ENCODE results near the gene GLCE. TPM values are rescaled to one million over a fixed set of nuclear protein-coding genes. Genes with fewer than 3 reads are reported as not detected.
"Not testable (repeated sequence)": the region's sequence is repeated elsewhere in the genome, so short reads cannot be mapped to it uniquely, and the experiment has no call there.

GLCE gene
- total RNA-seq, 1 donor from 2014 or later, result 2.5 TPM

- intact Hi-C loops (cut with micrococcal nuclease), result no loop called here
Measured at GRCh38 chr15:69158843-69159240, 1.6 kb upstream of the GLCE start.

DNA sequence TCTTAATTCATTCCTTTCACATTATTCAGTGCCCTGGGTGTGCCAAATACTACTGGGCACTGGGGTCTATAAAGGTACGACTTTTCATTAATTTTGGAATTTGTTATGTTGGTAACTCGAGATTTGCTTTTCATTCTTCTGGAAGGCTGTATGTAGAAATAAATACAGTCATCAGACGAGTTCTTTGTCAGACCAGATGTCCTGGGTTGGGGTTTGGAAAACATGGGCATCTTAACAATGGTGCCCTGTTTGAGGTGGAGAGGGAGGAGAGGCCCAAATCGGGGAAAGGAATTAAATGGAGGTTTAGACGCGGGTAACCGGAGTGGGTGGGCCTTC is 662 bp upstream of the GLCE start:
- intact Hi-C loops (cut with micrococcal nuclease), result loop anchor here (5.0 kb wide), 3 partner anchors 283 to 603 kb away; no protein-coding TSS in a partner anchor

GRCh38 chr15:69161079-69161877 is 843 bp downstream of the GLCE start:
- intact Hi-C loops (cut with micrococcal nuclease), result loop anchor here (5.0 kb wide), 3 partner anchors 281 to 601 kb away; no protein-coding TSS in a partner anchor

- intact Hi-C loops (cut with micrococcal nuclease), result loop anchor here (5.0 kb wide), 3 partner anchors 280 to 600 kb away; no protein-coding TSS in a partner anchor
Measured at GRCh38 chr15:69161878-69162213, 1.4 kb downstream of the GLCE start.

GRCh38 chr15:69163141-69163669 is 2.8 kb downstream of the GLCE start:
- intact Hi-C loops (cut with micrococcal nuclease), result loop anchor here (5.0 kb wide), 3 partner anchors 279 to 599 kb away; no protein-coding TSS in a partner anchor

DNA sequence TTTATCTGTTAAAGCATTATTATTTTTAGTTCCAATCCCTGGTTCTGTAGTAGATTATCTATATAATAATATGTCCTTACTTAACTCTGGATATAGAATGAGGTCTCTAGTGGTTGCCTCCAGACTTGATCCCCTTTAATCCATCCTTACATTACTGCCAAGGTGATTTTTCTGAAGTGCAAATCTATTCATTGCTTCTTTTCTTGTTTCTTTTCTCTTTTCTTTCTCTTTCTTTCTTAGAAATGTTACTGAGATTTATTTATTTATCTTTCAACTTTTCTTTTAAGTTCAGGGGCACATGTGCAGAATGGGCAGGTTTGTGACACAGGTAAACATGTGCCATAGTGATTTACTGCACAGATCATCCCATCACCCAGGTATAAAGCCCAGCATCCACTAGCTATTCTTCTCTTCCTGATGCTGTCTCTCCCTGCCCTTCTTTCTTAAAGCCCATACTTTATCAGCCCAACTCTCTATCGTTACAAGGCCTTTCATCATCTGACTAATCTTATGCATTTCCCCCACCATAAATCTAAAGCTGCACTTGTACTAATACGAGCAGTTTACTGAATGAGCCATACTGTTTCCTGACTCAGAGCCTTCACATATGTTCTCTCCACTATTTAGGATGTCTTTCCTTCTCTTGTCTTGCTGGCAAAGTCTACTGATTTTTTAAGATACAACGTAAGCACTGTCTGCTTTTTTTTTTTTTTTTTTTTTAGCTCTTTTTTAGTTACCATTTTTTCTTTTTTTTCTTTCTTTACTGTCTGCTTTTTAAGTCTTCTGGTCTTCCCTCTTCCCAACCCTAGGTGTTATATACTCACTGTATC is 4.6 kb downstream of the GLCE start:
- intact Hi-C loops (cut with micrococcal nuclease), result loop anchor here (5.0 kb wide), 3 partner anchors 277 to 597 kb away; no protein-coding TSS in a partner anchor

DNA sequence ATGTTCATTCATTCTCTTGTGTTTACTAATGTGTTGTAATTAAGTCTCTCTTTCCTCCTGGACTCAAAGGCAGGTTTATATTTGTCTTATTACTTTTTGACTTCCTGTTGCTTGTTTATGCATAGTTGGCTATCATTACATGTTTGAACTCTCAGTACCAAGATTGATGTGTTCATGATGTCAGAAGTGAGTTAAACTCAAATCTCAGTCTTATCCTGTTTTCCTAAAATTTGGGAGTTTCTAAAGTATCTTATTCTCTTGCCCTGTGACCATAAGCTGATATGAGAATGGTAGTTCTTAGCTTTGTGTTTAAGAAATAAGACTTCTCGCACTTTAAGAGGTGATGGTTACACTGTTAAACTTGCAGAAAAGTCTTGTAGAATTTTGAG is 5.2 kb downstream of the GLCE start:
- intact Hi-C loops (cut with micrococcal nuclease), result no loop called here

DNA sequence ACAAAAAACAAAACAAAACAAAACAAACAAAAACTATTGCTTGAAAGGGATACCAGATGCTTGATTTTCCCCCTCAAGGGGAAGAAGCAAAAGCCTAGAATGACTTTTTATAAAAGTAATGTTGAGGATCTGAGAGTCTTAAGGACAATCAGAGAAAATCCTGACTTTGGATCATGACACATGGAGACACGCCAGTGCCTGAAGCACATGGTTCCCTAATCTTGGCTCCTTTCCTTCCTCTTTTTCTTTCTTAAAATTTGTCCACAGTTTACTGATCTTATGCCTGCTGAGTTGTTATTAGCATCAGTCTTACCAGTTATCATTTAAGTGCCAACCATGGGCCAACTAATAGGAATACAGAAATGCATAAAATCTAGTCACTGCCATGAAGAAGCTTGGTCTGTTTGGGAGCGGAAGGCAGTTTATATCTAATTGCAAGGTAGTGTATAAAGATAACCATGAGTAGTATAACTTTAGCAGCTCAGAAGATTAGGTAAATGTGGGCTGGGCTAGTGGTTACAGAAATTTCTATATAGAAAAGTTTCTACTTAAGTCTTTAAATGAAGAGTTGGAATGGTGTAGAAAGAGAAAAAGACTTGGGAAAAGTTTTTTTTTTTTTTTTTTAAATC is 6.9 kb downstream of the GLCE start:
- intact Hi-C loops (cut with micrococcal nuclease), result no loop called here

DNA sequence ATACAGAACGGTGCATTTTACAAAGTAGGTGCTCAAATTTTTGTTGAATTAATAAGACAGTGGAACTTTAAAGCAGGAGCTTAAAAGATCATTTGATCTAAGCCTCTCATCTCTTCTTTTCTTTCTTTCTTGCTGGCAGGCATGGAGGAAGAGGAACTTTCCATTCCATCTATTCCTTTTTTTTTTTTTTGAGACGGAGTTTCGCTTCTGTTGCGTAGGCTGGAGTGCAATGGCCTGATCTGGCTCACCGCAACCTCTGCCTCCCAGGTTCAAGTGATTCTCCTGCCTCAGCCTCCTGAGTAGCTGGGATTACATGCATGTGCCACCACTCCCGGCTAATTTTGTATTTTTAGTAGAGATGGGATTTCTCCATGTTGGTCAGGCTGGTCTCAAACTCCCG is 7.9 kb downstream of the GLCE start:
- intact Hi-C loops (cut with micrococcal nuclease), result not testable (repeated sequence)

DNA sequence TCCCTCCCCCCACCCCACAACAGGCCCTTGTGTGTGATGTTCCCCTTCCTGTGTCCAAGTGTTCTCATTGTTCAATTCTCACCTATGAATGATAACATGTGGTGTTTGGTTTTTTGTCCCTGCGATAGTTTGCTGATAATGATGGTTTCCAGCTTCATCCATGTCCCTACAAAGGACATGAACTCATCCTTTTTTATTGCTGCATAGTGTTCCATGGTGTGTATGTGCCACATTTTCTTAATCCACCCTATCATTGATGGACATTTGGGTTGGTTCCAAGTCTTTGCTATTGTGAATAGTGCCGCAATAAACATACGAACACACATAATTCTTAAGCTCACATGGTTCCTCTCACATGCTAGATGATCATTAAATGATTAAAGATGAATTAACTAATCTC is 9.1 kb downstream of the GLCE start:
- intact Hi-C loops (cut with micrococcal nuclease), result not testable (repeated sequence)

DNA sequence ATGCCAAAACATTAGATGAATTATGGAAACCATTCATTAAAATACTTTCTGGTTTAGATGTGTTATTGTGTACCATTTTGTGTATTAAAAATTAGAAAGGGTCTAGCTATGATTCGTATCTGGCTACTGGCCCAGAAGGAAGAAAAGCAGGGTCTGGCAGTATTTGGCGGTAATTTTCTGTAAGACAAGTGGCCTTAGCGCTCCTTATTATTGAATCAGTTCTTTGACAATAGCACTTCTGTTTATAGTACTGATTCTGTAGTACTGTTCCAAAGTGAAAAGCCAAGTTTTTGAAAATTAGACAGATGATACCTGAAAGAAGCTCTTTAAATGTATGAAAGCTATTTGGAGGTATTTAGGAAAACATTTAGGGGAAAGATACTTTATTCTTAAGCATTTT is 10.2 kb downstream of the GLCE start:
- intact Hi-C loops (cut with micrococcal nuclease), result no loop called here

GRCh38 chr15:69172847-69173246 is 12.4 kb downstream of the GLCE start:
- intact Hi-C loops (cut with micrococcal nuclease), result no loop called here

DNA sequence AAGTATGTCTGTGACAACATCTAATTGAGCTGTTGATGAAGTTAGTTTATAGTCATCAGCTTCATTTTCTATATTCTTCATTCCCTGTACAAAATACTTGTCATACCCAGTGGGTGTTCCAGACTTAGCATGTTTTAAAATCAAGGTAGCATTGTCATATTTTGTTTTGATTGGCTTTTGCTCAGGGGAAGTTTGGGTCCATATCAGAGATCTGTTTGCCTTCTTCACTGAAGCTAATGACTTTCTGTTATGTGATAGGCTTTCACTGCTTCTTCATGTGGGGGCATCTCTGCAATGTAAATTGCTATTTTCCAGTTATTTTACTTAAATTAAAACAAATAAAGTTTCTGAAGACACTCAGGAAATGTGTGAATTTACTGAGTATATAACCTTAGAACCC is 15.1 kb downstream of the GLCE start:
- intact Hi-C loops (cut with micrococcal nuclease), result no loop called here

DNA sequence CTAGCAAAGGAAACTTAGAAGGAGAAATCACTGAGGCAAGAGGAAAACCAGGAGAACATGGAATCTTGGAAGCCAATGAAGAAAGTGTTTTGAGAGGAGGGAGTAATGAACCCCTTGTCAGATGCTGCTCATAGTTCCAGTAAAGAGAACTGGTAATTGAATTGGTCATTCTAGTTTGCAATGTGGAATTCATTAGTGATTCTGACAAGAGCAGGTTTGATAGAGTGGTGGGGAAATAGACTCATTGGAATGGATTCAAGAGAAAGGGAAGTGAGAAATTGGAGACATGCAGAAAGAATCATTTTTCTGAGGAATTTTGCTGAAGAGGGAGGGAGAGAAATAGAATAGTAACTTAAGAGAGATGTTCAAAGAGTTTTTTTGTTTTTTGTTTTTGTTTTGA is 21.0 kb downstream of the GLCE start:
- intact Hi-C loops (cut with micrococcal nuclease), result no loop called here

DNA sequence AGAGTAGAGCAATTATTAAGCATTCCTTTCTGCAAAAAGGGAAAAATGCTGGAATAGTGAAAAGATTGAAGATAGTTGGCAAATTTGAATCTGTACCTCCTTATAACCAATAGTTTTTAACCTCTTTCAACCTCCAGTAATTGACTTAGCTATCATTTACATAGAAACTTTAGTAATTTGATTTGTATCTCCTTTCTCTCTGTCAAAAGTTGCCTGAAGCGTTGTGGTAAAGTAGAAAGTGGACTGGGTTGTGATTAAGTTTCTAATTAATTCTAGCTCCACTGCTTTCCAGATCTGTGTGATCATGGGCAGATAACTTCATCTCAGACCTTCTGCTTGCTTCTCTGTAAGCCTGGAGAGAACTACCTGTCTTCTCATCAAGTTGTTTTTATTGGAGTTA is 24.8 kb downstream of the GLCE start:
- intact Hi-C loops (cut with micrococcal nuclease), result no loop called here

- intact Hi-C loops (cut with micrococcal nuclease), result no loop called here
Measured at GRCh38 chr15:69185706-69186105, 25.3 kb downstream of the GLCE start.

DNA sequence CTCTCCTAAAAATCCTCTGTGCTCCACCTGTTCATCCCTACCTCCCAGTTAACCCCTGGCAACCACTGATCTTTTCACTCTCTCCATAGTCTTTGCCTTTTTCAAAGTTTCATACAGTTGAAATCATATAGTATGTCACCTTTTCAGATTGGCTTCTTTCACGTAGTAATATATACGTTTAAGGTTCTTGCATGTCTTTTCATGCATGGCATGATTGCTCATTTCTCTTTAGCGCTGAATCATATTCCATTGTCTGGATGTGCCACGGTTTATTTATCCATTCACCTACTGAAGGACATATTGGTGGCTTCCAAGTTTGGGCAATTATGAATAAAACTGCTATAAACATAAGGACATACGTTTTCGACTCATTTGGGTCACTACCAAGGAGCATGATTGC is 28.7 kb downstream of the GLCE start:
- intact Hi-C loops (cut with micrococcal nuclease), result no loop called here

DNA sequence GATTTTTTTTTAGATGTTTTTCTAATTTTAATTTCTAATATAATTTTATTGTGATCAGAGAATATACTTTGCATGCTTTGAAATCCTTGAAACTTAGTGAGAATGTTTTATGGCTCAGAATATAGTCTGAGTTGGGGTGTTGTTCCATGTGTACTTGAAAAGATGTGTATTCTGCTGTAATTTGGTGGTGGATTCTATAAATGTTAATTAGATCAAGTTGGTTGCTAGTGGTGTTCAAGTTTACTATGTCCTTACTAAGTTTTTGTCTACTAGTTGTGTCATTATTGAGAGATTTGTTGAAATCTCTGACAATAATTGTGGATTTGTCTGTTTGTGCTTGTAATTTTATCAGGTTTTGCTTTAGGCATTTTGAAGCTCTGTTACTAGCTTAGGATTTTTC is 29.7 kb downstream of the GLCE start:
- intact Hi-C loops (cut with micrococcal nuclease), result no loop called here

GRCh38 chr15:69190504-69190903 is 30.1 kb downstream of the GLCE start:
- intact Hi-C loops (cut with micrococcal nuclease), result no loop called here

DNA sequence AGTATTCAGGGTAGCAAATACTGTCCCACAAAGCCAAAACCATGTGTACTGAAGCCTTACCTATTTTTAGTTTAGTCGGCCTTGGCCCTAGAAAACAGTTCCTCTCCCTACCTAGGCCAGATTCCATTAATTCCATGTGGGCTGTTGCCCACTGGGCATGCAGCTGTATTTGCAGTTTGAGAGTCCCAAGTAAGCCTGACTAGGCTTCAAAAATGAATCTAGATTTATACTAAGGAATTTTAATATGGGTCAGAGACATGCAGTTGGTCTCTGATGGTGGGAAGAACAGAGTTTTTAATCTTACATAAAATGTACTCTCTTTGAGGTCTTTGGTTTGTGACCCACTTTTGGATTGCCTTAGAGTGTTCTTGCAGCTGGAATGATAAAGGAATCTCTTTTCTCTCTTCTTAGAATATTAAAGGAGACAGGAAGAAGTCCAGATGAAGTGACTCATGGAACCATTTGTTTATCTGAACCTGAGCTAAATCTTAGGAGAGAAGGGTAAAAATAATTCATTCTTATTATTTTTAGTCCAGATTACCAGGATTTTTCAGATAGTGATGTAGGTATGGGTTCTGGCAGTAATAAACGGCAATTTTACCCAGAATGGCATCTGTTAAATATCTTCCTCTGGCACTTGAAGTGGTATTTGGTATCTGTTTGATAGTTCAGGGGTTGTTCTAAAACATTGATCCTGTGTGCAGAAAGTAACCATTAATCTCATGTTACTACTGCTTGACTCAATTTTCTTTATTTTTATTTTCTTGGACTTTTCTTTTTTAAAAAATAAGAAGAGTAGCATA is 33.8 kb downstream of the GLCE start:
- intact Hi-C loops (cut with micrococcal nuclease), result no loop called here

DNA sequence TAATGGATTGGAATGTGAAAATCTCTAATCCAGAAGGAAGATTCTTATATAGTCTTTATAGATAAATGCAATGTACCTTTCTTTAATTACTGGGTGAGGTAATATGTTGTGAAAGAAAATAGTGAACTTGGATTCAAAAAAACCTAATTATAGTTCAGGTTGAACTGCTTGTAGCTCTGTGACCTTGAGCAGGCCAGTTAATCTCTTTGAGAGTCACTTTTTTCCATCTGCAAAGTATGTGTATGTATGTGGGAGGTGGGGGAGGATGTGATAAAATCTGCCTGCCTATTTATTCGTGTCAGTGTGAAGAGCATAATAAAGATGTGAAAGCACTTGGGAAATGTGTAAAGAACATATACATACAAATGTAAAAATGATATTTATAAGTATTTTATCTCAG is 34.4 kb downstream of the GLCE start:
- intact Hi-C loops (cut with micrococcal nuclease), result no loop called here
